ENCODE data around the gene MT3.

The MT3 gene

DNA sequence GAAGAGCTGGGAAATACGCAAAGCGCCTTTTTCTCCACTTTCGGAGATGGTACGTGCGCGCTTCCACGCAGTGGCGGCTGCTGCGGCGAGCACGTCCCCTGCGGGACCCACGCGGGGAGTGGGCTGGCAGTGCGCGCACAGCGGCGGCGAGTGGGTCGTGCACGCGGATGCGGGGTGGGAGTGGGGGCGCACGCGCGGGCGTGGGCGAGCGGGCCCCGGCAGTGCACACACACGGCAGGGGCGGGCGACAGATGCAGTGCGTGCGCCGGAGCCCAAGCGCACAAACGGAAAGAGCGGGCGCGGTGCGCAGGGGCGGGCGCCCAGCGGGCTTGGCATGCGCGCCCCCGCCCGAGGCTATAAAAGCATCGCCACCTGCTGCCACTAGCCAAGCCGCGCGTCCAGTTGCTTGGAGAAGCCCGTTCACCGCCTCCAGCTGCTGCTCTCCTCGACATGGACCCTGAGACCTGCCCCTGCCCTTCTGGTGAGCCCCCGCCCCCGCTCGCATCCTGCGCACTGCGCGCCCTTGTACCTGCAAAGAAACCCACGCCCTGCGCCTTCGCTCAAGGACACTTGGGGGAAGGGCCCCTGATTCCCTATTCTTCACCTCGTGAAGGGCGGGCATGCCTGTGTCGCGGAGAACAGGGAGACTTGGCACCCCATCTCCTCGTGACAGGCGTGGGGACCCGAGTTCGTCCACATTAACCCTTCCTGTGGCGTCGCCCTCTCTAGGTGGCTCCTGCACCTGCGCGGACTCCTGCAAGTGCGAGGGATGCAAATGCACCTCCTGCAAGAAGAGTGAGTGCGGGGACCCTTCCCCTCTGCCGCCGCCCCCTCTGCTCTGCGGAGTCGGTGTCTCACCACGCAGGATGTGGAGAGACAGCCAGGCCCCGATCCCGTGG is at the start of gene MT3:
TSS of gene MT3 (plus strand) at position 388 of the 899 bp plus-strand sequence. CDS start at position 451, 63 bp downstream.
- DNase-seq: peak; percentile 19

DNA sequence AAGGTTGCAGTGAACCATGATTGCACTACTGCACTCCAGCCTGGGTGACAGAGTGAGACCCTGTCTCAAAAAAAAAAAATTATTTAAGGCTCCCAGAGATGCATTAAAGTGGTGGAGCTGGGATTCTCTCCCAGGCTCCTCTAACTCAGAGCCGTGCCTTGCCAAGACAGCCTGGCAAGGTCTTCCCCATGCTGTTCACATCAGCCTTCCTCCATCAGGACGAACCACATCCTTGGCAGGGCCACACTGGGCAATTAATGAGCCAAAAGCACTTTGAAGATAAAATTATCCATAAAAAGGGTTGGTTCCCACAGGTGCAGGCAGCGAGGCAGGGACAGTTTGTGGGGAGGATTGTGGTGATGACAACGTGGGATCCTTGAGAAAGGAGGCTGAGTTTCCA is 49.7 kb upstream of the MT3 start:
- DNase-seq: no peak

DNA sequence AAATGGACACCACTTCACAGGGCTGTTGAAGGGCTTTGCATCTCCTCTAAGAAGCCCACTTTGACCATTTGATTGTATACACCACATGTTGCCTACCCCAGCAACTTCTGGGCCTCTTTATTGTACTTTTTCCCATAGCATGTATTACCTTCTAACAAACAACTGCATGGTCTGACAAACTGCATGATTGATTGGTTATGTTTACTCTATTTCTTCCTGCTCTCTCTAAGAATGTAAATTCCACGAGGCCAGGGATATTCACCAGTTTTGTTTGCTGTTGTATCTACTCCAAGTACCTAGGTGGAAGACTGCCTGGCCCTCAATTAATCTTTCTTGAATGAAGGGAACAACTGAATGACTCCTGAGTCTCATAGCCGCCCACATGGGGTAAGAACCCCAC is 47.3 kb upstream of the MT3 start:
- DNase-seq: no peak

DNA sequence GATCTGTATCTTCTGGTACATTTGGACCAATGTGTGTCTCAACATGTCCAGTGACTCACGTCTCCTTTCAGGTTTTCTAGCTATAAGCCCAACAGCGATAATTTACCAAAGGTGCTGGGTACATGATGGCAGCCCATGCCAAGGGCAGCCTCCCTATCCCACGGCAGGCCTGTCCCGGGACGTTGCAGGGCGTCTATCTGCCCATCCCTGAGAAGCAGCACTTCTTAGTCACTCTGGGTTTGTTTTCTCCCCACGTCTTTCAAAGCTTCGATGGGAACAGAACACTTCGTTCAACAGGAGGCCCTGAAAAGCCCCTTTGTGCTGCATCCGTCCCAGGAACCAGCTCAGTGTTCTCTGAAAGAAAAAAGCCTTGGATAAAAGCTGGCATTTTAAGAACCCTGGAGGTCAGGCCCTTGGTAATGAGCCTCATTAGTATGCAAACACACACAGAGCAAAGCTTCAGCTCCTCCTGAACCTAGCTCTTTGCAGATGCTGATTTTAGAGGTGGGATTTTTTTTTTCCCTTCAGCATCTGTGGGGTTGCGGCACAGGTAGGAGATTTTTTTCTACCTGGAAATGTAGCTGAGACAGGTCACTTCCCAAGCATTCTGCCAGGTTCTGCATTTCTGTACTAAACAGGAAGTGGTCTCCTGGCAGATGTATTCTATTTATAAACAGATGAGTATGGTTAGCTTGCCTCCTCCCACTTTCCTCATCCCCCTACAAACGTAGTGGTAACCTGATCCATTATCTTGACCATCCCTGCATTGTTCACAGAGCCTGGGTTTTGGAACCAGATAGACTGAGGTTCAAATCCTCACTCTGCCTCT is 42.0 kb upstream of the MT3 start:
- DNase-seq: no peak

DNA sequence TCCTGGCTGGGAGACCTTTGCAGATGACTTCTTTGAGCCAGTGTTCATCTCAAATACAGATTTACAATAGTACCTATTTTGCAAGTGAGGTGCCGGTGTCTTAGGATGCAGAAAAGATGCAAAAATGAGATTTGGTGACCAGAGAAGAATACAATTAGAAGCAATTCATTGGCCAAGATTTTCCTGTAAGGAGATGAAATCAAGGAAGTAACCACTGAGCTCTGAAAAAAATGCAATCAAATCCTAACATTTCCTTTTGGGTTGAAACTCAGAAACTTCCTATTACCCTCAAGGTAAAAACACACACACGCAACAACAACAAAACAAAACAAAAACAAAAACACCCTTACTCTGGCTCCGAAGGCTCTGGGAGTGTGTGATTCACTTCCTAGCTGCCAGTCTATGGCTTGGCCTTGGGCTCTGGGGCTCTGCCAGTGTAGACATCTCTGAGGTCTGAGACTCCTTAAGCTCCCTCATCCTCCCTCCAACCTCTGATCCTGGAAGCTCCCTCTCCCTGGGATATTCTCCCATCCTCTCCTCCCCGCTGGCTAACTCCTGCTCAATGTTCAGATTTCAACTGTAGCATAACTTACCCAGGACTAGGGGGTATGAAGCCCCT is 41.3 kb upstream of the MT3 start:
- DNase-seq: no peak

DNA sequence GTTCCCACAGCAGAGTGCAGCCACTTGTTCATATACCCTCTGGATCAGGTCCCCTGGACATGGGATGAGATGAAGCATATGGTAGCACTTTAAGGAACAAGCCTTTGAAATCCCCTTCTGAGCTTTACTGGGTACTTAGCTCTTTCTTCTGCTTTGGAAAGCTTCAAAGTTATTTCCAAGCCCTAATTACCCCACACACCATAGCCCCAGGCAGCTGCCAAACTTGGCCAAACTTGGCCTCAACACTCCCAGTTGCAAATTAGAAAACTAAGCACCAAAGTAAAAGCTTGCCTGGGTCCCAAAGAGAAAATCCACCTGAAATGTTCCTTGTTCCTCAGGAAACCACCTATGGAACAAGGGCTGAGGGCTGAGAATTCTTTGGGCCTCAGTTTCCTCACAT is 40.2 kb upstream of the MT3 start:
- no peak for DNase-seq

DNA sequence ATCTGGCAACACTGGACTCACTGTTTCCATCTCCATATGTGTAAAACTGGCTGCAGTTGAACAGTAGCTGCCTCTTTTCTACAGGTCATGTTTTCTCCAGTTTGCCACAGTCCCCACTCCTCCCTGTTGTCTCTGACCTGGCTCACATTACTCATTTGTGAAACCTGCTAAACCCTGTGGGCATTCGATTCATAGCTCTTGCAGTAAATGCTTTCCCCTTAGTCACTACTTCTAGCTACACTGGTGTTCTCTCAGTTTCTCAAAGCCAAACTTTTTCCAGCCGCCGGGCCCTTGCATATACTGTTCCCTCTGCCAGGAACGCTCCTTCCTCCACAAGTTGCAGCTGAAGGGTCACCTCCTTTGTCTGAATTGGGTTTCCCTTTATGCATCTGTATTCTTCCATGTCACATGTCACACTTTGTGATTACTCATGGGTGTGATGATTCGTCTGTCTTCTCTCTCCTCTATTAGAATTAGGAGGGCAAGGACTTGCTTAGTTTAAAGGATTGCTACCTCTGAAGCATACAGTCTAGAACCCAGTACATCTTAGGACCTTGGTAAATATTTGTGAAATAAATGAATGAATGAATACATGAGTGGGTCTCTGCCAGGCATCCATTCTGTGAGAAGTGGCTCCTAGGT is 39.5 kb upstream of the MT3 start:
- no peak for DNase-seq

DNA sequence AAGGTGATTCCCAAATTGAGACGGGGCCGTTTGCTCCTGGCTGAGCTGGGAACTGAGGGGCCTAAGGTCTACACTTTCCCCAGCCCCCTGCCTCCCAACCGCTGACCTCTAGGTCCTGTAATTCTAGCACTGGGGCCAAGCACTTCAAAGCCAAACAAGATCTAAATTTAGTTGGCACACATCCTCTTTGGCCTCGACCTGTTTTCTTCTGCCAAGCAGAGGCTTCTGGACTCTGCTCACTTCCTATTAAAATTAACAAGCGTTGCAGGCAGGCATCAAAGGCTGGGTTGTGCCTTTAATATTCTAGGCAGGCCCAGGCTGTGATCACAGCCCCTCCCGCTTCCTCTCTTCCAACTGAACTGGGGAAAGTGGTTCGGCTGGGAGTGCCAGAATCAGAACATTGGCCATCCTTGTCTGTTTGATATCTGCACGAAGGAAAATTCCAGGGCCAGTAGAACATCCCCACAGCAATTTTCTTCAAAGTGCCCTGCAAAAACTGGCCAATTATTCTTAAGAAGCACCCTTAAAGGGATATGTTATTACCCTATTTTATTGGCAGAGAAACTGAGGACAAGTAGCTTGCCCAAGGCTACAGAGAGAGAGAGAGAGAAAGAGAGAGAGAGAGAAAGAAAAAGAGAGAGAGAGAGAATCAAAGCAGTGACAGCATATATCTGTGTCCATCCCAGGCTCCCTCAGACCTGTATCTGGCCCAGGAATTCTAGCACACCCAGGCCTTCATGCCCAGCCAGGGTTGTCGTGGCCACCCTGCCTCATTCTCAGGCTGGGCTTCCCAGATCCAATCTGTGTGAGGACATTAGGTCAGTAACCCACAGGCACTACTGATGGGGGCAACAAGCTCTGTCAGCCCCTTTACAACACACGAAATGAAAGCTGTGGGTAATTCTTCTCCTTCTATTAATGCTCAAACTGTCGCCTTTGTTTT is 37.3 kb upstream of the MT3 start:
- no peak for DNase-seq

DNA sequence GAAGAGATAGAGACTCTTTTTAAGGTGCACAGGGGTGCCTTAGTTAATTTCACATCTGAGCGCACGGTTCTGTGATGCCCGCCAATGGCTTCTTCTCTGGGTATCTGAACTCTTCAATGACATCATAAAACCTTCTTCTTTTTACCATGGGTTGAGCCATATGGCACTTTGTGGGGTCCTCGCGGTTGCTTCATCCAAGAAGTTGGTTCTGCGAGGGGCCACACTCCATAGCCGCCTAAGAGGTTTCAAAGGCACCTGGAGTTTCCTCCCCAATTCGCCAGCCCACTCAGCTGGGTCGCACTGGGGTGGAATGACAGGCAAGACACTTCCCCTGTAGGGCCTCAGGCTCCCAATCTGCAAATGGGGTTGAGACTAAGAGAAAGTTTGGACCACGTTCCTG is 34.9 kb upstream of the MT3 start:
- DNase-seq: no peak

DNA sequence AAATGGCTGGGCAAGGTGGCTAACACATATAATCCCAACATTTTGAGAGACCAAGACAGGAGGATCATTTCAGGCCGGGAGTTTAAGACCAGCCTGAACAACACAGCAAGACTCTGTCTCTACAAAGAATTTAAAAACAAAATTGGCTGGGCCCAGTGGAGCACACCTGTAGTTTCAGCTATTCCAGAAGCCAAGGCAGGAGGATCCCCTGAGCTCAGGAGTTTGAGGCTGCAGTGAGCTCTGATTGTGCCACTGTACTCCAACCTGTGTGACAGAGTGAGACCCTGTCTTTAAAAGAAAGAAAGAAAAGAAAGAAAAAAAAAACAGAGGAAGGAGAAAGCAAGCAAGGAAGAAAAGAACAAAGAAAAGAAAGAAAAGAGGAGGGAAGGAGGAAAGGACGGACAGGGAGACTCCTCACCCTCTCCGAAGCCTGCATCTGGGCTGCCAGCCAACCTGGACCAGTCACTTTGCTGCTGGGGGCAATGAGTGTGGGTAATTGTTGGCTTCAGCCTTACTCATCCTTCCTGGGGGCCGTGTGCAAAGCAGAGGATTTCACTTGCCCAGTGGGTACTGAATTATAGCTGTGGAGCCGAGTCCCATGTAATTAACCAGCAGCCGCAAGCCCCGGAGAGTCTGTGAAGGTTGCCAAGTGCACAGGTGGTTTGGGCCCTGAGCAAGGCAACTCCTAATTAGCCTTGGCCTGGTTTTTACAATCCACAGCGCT is 31.1 kb upstream of the MT3 start:
- DNase-seq: no peak

DNA sequence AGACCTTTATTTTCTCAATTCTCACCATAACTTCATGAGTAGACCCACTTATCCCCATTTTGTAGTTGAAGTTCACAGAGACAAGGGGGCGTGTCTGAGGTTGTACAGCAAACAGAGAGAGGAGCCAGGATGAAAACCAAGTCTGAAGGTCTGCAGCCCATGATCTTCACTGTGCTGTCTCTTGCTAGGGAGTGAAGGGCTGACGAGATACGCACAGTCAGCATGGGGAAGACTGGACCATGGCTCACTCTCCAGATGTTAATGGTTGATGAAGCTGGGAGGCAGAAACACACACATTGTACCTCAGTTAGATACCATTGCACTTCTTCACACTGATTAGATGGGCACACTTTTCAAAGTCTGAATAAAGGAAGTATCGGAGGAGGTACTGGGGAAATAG is 30.2 kb upstream of the MT3 start:
- DNase-seq: no peak

DNA sequence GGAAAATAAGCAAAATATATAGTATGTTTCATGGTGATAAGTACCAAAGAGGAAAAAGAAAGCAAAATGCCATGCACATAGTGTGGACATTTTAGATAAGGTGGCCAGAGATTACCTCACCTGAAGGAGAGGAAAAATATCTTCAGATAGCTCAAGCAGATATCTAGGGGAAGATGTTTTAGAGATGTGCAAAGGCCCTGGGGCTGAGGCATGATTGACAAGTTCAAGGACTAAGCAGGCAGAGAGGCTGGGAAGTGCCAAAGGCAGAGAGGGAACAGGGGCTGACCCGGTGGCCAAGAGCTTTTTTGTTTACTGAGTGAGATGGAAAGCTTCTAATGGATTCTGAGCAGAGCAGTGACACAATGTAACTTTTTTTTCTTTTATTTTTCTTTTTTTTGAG is 28.9 kb upstream of the MT3 start:
- no peak for DNase-seq

DNA sequence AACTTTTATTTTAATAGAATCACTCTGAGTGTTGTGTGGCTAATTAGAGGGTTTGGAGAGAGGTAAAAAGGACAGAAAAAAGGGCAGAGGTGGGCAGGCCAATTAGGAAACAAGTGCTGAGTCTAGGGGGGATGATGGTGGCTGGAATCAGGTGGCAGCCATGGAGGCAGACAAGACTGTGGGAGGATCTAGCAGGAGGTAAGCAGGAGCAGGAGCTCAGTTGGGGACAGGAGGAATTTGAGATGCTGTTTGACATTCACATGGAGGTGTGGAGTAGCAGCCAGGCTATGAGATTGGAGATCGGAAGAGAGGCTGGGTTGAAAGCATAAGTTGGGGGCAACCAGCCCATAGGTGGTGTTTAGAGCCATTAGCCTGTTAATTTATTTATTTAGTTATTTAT is 28.2 kb upstream of the MT3 start:
- no peak for DNase-seq

DNA sequence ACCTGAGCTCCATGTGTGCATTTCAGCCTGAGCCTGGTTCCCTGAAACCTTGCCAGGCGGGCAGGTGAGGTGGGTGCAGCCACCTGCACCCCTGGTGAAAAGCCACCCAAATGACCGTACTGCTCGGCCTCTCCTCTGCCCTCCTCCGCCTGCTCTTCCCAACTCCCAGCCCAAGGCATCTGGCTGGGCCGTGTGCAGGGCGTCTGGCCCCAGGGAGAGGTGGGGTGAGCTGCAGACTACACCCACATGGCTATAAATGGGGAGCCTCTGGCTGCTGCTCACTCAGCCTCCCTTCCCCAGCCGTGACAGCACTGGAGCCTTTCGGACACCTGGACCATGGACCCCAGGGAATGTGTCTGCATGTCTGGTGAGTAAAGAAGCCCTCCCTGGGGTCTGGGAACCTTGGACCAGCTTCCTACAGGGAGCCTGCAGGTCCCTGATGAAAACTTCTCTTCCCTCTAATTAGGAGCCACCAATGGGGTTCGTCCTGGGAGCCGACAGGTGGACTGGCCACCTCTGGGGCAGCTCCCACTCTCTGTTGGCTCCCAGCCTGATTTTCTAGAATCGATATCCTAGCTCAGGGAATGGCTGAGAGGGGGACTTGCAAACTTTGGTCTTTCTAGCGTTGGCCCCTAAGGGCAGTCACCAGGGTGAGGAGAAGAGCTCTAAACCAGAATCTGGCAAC is 24.4 kb upstream of the MT3 start, which contains the start of gene MT4:
TSS of gene MT4 (plus strand) at position 281 of the 685 bp plus-strand sequence. CDS start at position 337, 56 bp downstream.
- DNase-seq: no peak

DNA sequence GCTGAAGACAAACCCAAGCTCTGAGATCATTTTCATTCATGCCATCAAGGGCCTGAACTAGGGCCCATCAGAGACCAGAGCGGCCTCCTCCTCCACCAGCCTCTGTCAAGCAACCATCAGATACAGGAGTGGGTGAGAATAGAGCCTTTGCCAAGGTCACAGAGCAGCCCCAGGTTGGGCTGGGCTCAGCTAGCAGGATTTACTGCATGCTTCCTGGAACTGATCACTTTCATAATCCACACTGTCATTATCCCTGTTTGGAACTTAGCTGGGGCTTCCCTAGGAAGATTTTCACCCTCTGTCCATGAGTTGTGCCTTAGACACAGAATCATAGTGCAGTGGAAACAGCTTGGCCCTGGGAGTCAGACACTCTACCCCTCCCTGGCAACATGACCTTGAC is 19.4 kb upstream of the MT3 start:
- no peak for DNase-seq

DNA sequence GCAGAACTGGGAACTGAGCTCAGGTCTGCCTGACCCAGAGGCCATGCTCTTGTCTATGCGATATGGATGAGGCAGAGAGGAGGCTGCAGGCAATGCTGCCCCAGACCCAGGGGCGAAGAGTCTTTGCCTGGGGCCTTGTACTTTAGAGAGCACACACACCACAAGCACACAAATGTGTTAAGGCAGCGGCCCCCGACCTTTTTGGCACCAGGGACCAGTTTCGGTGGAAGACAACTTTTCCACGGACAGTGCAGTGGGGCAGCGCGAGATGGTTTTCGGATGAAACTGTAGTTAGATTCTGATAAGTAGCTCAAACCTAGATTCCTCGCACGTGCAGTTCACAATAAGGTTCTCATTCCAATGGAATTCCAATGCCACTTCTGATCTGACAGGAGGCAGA is 17.8 kb upstream of the MT3 start:
- no peak for DNase-seq

DNA sequence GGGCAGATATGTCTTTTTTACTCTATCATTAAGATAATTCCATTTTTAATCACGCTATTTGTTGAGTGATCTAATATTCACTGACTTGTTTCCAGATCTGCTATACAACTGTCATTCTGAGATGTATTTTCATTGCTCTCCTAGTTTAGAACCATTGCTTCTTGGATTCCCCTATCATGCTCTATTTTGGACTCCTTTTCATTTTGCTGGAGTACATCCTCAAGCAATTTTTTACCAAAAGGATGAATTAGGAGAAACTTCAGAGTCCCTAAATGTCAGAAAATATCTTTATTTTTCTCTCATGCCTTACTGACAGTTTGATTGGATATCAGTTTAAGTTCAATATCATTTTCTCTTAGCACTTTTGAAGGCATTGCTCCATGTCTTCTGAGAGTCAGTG is 14.7 kb upstream of the MT3 start:
- DNase-seq: no peak

DNA sequence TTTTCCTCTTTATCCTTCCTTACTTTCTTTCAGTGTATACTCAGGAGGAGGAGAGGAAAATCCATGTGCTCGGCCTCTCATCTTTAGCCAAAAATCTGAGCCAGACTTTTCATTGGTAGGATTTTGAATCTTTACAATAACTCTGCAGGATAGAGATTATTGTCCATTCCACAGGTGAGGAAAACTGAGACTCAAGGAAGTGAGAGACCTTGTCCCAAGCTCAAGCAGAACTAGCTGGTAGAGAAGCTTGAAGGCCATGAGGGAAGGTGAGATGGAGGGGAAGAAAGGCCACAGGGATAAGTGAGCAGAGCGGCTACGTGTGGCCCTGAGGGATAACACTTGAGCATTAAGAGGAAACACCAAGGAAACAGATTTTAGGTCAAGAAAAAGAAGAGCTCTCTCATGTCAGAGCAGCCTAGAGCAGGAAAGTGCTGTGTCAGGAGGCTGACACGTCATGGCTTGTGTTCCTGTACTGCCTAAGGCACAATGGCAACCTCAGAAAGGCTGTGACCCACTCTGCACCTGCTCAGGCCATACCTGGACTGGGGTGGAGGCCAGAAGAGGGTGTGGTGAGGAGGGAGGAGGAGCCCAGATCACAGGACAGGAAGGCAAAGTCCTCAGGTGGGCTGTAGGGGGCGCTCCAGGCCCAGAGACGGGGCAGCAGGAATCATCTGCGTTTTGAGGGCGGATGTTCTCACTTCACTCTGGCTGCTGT is 12.6 kb upstream of the MT3 start:
- DNase-seq: peak; percentile 91

DNA sequence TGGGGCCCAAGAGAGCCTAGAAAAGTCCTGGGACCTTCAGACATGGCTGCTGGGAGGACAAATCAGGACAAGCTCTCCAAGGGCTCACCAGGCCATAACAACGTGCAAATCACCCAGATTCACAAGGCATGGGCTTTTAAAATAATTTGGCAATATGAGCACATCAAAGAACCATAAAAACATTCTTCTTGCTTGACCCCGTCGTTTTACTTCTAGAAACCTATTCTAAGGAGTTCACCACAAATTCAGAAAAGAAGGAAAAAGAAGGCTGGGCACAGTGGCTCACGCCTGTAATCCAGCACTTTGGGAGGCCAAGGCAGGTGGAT is 12.1 kb upstream of the MT3 start:
- DNase-seq: no peak

All from stimulated activated CD4-positive, alpha-beta T cell treated with anti-CD3 and anti-CD28 coated beads, Interleukin-4, amount 100 ng/mL, for 24 hours (primary cell).